HG03457 (cell line): ENCODE data around the gene ACTL8.

Source experiments
- ATAC-seq: cut with Tn5 transposase; IDR thresholded peaks from one replicate; pipeline ENCODE4 v1.9.1; 2021; ENCODE audit warnings: moderate number of reproducible peaks; ENCODE audit not compliant: unreplicated experiment

ACTL8 gene

GRCh38 chr1:17798011-17798410 lies 42.9 kb downstream of the ACTL8 start:
- ATAC-seq = no peak

GRCh38 chr1:17798799-17799382 lies 43.8 kb downstream of the ACTL8 start:
- ATAC-seq = no peak

- no peak for ATAC-seq
These were observed 44.5 kb downstream of the ACTL8 start for GRCh38 chr1:17799642-17800041.

- ATAC-seq = no peak
These were observed 47.0 kb downstream of the ACTL8 start for GRCh38 chr1:17802164-17802563.

- no peak for ATAC-seq
These were observed 47.8 kb downstream of the ACTL8 start for GRCh38 chr1:17802945-17803344.

- no peak for ATAC-seq
These were observed 50.9 kb downstream of the ACTL8 start for GRCh38 chr1:17805869-17806684.

GRCh38 chr1:17808816-17809215 lies 53.7 kb downstream of the ACTL8 start:
- no peak for ATAC-seq

GRCh38 chr1:17810668-17811067 lies 55.5 kb downstream of the ACTL8 start:
- no peak for ATAC-seq

- no peak for ATAC-seq
These were observed 61.4 kb downstream of the ACTL8 start for GRCh38 chr1:17816511-17816910.

GRCh38 chr1:17819129-17819802 lies 64.1 kb downstream of the ACTL8 start:
- ATAC-seq = no peak

GRCh38 chr1:17820198-17820597 lies 65.1 kb downstream of the ACTL8 start:
- no peak for ATAC-seq

- no peak for ATAC-seq
These were observed 67.8 kb downstream of the ACTL8 start for GRCh38 chr1:17822741-17823426.

GRCh38 chr1:17825273-17826164 lies 70.4 kb downstream of the ACTL8 start:
- ATAC-seq = no peak

GRCh38 chr1:17826165-17826488 lies 71.0 kb downstream of the ACTL8 start:
- no peak for ATAC-seq

- no peak for ATAC-seq
These were observed 73.9 kb downstream of the ACTL8 start for GRCh38 chr1:17828991-17829390.

- ATAC-seq = no peak
These were observed 74.4 kb downstream of the ACTL8 start for GRCh38 chr1:17829579-17829978.

GRCh38 chr1:17831597-17831996 lies 76.5 kb downstream of the ACTL8 start:
- ATAC-seq = no peak

- no peak for ATAC-seq
These were observed 78.7 kb downstream of the ACTL8 start for GRCh38 chr1:17833661-17834501.

- ATAC-seq = no peak
These were observed 79.5 kb downstream of the ACTL8 start for GRCh38 chr1:17834561-17835100.
